ENCODE data around the gene FOXP4.

FOXP4 gene

DNA sequence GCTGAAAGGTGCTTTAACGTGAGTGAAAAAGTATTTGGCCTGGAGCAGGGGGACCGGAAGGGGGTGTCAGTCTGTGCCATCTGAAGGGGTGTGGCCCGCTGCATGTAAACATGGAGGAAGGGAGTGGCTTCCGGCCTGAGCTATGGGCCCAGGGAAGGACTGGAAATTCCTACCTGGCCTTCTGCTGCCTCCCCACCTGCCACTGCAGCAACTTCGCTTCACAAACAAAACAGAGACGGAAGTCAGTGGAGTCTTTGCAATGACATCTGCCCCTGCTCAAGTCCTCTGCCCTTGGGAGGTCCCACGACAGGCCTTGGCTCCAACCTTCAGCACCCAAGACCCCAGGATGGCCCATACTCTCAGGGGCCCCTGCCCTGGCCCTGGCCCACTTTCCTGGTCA, 28.1 kb upstream of the FOXP4 start:
- Histone ChIP-seq H3K36me3 (ENCODE audit: insufficient read depth, low read length) (no peaks in the 10 kb centered on the region), H3K9me2 (ENCODE audit: low read depth, low read length) (no peaks in the 10 kb centered on the region), H3K9ac (ENCODE audit: low read length) (no peak overlapping the region), H3K79me2 (ENCODE audit: insufficient read depth, low read length) (no peaks in the 10 kb centered on the region), H3F3A (ENCODE audit: insufficient read depth, low read length) (no peaks in the 10 kb centered on the region), H3K4me3 (ENCODE audit: low read depth, low read length, poor library complexity, severe bottlenecking) (no peak overlapping the region), H2AFZ (ENCODE audit: low read length) (no peak overlapping the region), H3K4me1 (ENCODE audit: insufficient read depth, low read length, severe bottlenecking) (no peaks in the 10 kb centered on the region), H3K4me2 (ENCODE audit: low read length) (no peak overlapping the region), H3K9me3 (ENCODE audit: low read length) (no peaks in the 10 kb centered on the region), H3K27me3 (ENCODE audit: insufficient read depth, low read length) (no peaks in the 10 kb centered on the region), H3K27ac (ENCODE audit: low read depth, low read length, poor library complexity, severe bottlenecking) (no peak overlapping the region), H4K20me1 (ENCODE audit: insufficient read depth, low read length) (no peaks in the 10 kb centered on the region)
- no peak for TF ChIP-seq EZH2 (IDR thresholded peaks at IDR 0.05; ENCODE audit: borderline replicate concordance, low read length)
- TF ChIP-seq, protein P1, sequence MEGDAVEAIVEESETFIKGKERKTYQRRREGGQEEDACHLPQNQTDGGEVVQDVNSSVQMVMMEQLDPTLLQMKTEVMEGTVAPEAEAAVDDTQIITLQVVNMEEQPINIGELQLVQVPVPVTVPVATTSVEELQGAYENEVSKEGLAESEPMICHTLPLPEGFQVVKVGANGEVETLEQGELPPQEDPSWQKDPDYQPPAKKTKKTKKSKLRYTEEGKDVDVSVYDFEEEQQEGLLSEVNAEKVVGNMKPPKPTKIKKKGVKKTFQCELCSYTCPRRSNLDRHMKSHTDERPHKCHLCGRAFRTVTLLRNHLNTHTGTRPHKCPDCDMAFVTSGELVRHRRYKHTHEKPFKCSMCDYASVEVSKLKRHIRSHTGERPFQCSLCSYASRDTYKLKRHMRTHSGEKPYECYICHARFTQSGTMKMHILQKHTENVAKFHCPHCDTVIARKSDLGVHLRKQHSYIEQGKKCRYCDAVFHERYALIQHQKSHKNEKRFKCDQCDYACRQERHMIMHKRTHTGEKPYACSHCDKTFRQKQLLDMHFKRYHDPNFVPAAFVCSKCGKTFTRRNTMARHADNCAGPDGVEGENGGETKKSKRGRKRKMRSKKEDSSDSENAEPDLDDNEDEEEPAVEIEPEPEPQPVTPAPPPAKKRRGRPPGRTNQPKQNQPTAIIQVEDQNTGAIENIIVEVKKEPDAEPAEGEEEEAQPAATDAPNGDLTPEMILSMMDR (IDR thresholded peaks at IDR 0.05; ENCODE audit: low read length) = no peak

DNA sequence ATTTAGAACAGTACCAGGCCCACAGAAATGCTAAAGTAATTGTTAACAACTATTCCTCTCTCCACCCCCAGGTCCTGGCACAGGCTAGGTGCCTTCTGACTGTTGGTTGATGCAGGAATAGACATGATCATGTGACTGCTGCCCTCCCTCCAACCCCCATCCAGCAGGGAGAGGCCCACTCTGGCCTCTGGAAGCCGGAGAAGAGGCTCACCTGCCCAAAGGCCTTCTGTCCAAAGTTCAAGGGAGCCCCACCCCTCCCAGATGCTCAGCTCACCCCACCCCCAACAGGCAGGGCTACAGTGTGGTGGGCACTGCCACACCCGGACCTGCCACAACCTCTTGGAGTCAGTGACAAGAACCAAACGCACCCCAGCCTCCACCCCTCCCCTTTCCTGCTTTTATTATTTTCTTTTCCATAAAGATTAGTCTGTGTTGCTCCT, 26.9 kb upstream of the FOXP4 start:
- Histone ChIP-seq H3K4me3 (ENCODE audit: low read depth, low read length, poor library complexity, severe bottlenecking) (no peak overlapping the region), H4K20me1 (ENCODE audit: insufficient read depth, low read length) (no peaks in the 10 kb centered on the region), H3K27me3 (ENCODE audit: insufficient read depth, low read length) (no peaks in the 10 kb centered on the region), H3K4me2 (ENCODE audit: low read length) (no peak overlapping the region), H3K9me3 (ENCODE audit: low read length) (no peaks in the 10 kb centered on the region), H3F3A (ENCODE audit: insufficient read depth, low read length) (no peaks in the 10 kb centered on the region), H3K9ac (ENCODE audit: low read length) (no peak overlapping the region), H3K79me2 (ENCODE audit: insufficient read depth, low read length) (no peaks in the 10 kb centered on the region), H3K9me2 (ENCODE audit: low read depth, low read length) (no peaks in the 10 kb centered on the region), H2AFZ (ENCODE audit: low read length) (no peak overlapping the region), H3K27ac (ENCODE audit: low read depth, low read length, poor library complexity, severe bottlenecking) (no peak overlapping the region), H3K36me3 (ENCODE audit: insufficient read depth, low read length) (no peaks in the 10 kb centered on the region), H3K4me1 (ENCODE audit: insufficient read depth, low read length, severe bottlenecking) (no peaks in the 10 kb centered on the region)
- no peak for TF ChIP-seq EZH2 (IDR thresholded peaks at IDR 0.05; ENCODE audit: borderline replicate concordance, low read length)
- TF ChIP-seq, protein P1 (IDR thresholded peaks at IDR 0.05; ENCODE audit: low read length) = no peak

DNA sequence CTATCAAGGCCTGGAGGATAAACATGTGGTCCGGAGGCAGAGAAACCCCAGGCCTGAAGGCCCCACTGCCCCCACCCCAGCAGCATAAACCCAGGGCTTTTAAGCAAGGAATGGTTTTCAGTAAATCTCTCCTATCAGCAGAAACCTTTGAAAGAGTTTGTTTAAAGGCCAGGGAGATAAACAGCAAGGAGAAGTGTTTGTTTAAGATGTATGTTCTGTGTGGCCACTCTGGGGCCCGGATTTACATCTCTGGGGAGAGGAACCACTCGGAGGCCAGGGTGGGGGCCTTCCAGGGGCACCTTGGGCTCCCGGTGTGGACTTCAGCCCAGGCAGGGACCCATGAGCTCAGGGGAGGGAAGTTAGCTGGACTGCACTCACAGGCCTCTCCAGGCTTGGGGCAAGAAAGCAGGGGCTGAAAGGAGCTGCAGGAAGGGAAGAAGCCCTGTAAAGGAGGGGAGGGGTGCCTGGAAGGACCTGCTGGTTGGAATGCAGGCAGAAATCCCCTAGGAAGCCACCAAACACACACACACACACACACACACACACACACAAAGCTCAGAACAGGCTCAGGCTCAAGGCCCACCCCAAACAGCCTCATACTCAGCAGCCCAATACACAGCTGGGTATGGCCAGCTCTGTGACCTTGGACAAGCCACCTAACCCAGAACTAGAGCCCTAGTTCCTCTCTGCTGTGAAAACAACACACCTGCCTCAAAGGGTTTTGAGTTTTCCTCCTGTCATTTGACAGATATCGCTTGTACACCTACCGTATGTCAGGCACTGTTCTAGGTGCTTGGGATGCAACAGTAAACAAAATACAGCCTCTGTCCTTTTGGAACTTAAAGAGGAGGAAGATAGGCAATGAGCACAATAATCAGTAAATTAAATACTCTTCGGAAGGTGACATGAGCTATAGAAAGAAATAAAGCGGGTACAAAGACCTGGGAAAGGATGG, 26.2 kb upstream of the FOXP4 start:
- H3K27me3 ChIP-seq (ENCODE audit: insufficient read depth, low read length) = no peaks in the 10 kb centered on the region
- H3K27ac ChIP-seq (ENCODE audit: low read depth, low read length, poor library complexity, severe bottlenecking) = no peak overlapping the region

More for the DNA sequence above, 26.2 kb upstream of the FOXP4 start:
- H3K9me2 ChIP-seq (ENCODE audit: low read depth, low read length) = no peaks in the 10 kb centered on the region
- H4K20me1 ChIP-seq (ENCODE audit: insufficient read depth, low read length) = no peaks in the 10 kb centered on the region
- no peak overlapping the region for H3K4me2 ChIP-seq (ENCODE audit: low read length)
- no peak overlapping the region for H3K4me3 ChIP-seq (ENCODE audit: low read depth, low read length, poor library complexity, severe bottlenecking)
- H3K36me3 ChIP-seq (ENCODE audit: insufficient read depth, low read length) = no peaks in the 10 kb centered on the region
- no peaks in the 10 kb centered on the region for H3F3A ChIP-seq (ENCODE audit: insufficient read depth, low read length)
- H3K4me1 ChIP-seq (ENCODE audit: insufficient read depth, low read length, severe bottlenecking) = no peaks in the 10 kb centered on the region
- no peak overlapping the region for H3K9ac ChIP-seq (ENCODE audit: low read length)
- no peak overlapping the region for H2AFZ ChIP-seq (ENCODE audit: low read length)
- H3K79me2 ChIP-seq (ENCODE audit: insufficient read depth, low read length) = no peaks in the 10 kb centered on the region
- no peaks in the 10 kb centered on the region for H3K9me3 ChIP-seq (ENCODE audit: low read length)
- TF ChIP-seq, protein P1 (IDR thresholded peaks at IDR 0.05; ENCODE audit: low read length) = no peak

Data from OCI-LY1 (cell line).